Tibial nerve (tissue), 3 donors: ENCODE results near the gene KCNG4.

Experiments
- POLR2A ChIP-seq, 2 donors: fragments of 450-650 bp; IDR thresholded peaks; one replicate each; pipeline ENCODE4 v1.6.1; 2017; ENCODE audit warnings: antibody characterized with exemption in 2 of 2, mild to moderate bottlenecking in 2 of 2, moderate library complexity in 2 of 2
- TF ChIP-seq, protein P1 (sequence below), 5 experiments: fragments of 200-600 bp in 3 of 5; fragments of 450-650 bp in 2 of 5; sonication (generic) in 3 of 5; IDR thresholded peaks; one replicate each; pipeline ENCODE4 v1.5.1; 2016 to 2019; ENCODE audit warnings: antibody characterized with exemption in 5 of 5, mild to moderate bottlenecking in 3 of 5, moderate library complexity in 2 of 5

DNA sequence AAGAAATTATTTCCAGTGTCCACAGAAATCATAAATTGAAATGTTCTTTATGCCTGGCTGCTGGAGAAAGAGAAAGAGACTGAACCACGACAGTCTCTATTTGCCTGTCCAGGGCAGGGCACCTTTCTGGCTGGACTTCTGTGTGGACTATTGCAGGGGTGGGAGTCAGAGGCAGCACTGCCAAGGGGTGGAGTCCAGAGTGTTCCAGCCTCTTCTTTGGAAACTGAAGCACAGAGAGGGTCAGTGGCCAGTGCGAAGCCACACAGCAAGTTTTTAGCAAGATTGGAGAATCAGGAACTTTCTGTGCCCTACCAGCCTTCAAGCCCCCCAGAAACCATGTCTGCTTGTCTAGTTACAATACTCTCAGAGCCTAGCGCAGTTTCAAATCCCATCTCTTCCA is 15.3 kb downstream of the KCNG4 start:
- TF ChIP-seq, protein P1, sequence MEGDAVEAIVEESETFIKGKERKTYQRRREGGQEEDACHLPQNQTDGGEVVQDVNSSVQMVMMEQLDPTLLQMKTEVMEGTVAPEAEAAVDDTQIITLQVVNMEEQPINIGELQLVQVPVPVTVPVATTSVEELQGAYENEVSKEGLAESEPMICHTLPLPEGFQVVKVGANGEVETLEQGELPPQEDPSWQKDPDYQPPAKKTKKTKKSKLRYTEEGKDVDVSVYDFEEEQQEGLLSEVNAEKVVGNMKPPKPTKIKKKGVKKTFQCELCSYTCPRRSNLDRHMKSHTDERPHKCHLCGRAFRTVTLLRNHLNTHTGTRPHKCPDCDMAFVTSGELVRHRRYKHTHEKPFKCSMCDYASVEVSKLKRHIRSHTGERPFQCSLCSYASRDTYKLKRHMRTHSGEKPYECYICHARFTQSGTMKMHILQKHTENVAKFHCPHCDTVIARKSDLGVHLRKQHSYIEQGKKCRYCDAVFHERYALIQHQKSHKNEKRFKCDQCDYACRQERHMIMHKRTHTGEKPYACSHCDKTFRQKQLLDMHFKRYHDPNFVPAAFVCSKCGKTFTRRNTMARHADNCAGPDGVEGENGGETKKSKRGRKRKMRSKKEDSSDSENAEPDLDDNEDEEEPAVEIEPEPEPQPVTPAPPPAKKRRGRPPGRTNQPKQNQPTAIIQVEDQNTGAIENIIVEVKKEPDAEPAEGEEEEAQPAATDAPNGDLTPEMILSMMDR (IDR thresholded peaks at IDR 0.05) = no peak
- no peak for TF ChIP-seq POLR2A (IDR thresholded peaks at IDR 0.05)
